Left lung (tissue), 10 donors: ENCODE data around the gene SFI1. TPM values are rescaled to one million over a fixed set of nuclear protein-coding genes. Genes with fewer than 3 reads are reported as not detected.

Experiments used
- ATAC-seq: fragments of 200-7000 bp; cut with Tn5 transposase; one replicate; pipeline ENCODE4 v1.9.1; 2020; ENCODE audit warnings: moderate library complexity
- DNase-seq, 4 donors: peaks; one replicate each; pipeline ENCODE4 v3.0.0-alpha.2; 2013 to 2020
- H3K27ac ChIP-seq, 2 donors: fragments of 200-600 bp; sonication (generic) in 1 of 2; one replicate each; pipeline versions ENCODE4 v1.5.0 to v1.8.0; 2020 to 2021
- H3K27me3 ChIP-seq, 2 donors: fragments of 200-600 bp; sonication (generic) in 1 of 2; one replicate each; pipeline versions ENCODE4 v1.5.0 to v1.8.0; 2020 to 2021
- H3K36me3 ChIP-seq, 2 donors: fragments of 200-600 bp; sonication (generic) in 1 of 2; one replicate each; pipeline versions ENCODE4 v1.5.0 to v1.8.0; 2020 to 2021
- H3K4me1 ChIP-seq, 2 donors: fragments of 200-600 bp; one replicate each; pipeline ENCODE4 v1.8.0; 2021
- H3K4me3 ChIP-seq, 2 donors: fragments of 200-600 bp; sonication (generic) in 1 of 2; one replicate each; pipeline versions ENCODE4 v1.5.0 to v1.8.0; 2020 to 2021; ENCODE audit warnings: mild to moderate bottlenecking in 1 of 2
- H3K9me3 ChIP-seq, 2 donors: fragments of 200-600 bp; sonication (generic) in 1 of 2; one replicate each; pipeline versions ENCODE4 v1.5.0 to v1.8.0; 2020 to 2021
- intact Hi-C, 2 donors: fragments of 100-400 bp; cut with DNase I; formaldehyde crosslinking; loops; one replicate each; pipeline versions ENCODE4 v1.11.2 to v1.14.2; 2022
- polyA plus RNA-seq, 6 donors: library from polyadenylated mRNA; unstranded; fragments of 120-200 nt; gene quantifications; one replicate each; pipeline ENCODE4 v1.2.1, GENCODE V29; 2013; ENCODE audit not compliant: insufficient read length in 6 of 6
- total RNA-seq, 2 donors: library from RNA; stranded (reverse); fragmentation: NEBNext Ultra II Directional; extraction: Animal tissue kit (Norgen Biotek cat#: 25700); gene quantifications; one replicate each; pipeline ENCODE4 v1.2.1, GENCODE V29; 2021
- TF ChIP-seq, protein P1 (sequence below), 2 donors: fragments of 200-600 bp; sonication (generic) in 1 of 2; IDR thresholded peaks; one replicate each; pipeline versions ENCODE4 v1.5.0 to v1.8.0; 2021; ENCODE audit warnings: antibody characterized with exemption in 2 of 2
- donor health status: DM: no; HTN: yes; CAD: no.
- donor health status: DM: no; HTN: no; CAD: no.

The SFI1 gene
- total and polyA plus RNA-seq, 8 donors: 27.6 to 40.7 (median 35.2) TPM

- Histone ChIP-seq H3K27me3 (no peaks in the 10 kb centered on the region), H3K9me3 (no peaks in the 10 kb centered on the region), H3K36me3 (peaks cover 0 to 36% of the 10 kb centered on the region in 2 donors), H3K4me3 (no peak overlapping the region), H3K4me1 (no peaks in the 10 kb centered on the region), H3K27ac (no peak overlapping the region)
- ATAC-seq (no peak), DNase-seq (no peak)
- TF ChIP-seq, protein P1, sequence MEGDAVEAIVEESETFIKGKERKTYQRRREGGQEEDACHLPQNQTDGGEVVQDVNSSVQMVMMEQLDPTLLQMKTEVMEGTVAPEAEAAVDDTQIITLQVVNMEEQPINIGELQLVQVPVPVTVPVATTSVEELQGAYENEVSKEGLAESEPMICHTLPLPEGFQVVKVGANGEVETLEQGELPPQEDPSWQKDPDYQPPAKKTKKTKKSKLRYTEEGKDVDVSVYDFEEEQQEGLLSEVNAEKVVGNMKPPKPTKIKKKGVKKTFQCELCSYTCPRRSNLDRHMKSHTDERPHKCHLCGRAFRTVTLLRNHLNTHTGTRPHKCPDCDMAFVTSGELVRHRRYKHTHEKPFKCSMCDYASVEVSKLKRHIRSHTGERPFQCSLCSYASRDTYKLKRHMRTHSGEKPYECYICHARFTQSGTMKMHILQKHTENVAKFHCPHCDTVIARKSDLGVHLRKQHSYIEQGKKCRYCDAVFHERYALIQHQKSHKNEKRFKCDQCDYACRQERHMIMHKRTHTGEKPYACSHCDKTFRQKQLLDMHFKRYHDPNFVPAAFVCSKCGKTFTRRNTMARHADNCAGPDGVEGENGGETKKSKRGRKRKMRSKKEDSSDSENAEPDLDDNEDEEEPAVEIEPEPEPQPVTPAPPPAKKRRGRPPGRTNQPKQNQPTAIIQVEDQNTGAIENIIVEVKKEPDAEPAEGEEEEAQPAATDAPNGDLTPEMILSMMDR (IDR thresholded peaks at IDR 0.05): no peak
- intact Hi-C loops: no loop called here
These were observed 107.2 kb downstream of the SFI1 start for GRCh38 chr22:31603574-31603973.

GRCh38 chr22:31604137-31604705 is 107.9 kb downstream of the SFI1 start:
- intact Hi-C loops: no loop called here
- DNase-seq (no peak), ATAC-seq (no peak)
- Histone ChIP-seq H3K4me1 (no peaks in the 10 kb centered on the region), H3K36me3 (peaks cover 0 to 38% of the 10 kb centered on the region in 2 donors), H3K27ac (no peak overlapping the region), H3K9me3 (no peaks in the 10 kb centered on the region), H3K4me3 (no peak overlapping the region), H3K27me3 (no peaks in the 10 kb centered on the region)
- TF ChIP-seq, protein P1 (IDR thresholded peaks at IDR 0.05): no peak

DNA sequence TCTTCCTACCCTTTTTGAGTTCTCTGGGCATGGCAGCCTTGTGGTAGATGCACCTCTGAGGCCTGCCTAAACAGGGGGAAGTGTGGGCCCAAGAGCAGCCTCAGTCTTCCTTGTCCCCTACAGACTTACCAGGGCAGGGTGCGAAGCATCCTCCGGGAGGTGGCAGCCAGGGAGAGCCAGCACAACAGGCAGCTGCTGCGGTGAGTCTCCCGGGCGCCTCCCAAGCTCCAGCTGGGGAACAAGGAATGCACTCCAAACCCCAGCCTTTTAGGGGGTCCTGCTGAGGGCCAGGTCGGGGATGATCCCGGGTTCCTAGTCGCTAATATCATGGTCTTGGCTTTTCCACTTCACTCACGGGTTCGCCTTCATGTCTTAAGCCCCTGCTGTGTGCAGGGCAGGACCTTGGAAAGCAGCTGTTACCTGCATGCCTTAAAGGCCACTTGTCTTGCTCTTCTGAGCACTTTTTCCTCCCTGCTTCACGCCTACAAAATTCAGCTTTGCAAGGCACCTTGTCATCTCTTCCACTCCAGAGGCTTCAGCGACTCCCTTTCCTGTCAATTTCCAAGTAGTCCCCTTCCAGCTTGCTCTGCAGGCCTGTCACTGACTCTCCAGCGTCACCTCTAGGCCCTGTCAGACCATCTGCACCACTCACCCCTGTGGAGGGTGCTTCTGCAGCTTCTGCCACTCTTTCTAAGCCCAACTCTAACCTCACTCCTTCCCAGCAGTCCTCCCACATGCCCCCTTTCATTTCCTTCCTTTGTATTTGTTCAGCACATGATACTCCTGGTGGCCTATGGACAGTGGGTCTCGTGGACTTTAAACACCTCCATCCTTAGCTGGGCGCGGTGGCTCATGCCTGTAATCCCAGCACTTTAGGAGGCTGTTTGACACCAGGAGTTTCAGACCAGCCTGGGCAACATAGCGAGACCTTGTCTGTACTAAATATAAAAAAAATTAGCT is 108.7 kb downstream of the SFI1 start:
- no peaks in the 10 kb centered on the region for H3K9me3 ChIP-seq
- TF ChIP-seq, protein P1 (IDR thresholded peaks at IDR 0.05): no peak
- DNase-seq (no peak), ATAC-seq (no peak)
- H3K36me3 ChIP-seq: peaks cover 0 to 46% of the 10 kb centered on the region in 2 donors
- no peak overlapping the region for H3K4me3 ChIP-seq
- intact Hi-C loops: no loop called here
- no peak overlapping the region for H3K27ac ChIP-seq
- no peaks in the 10 kb centered on the region for H3K27me3 ChIP-seq
- no peaks in the 10 kb centered on the region for H3K4me1 ChIP-seq

DNA sequence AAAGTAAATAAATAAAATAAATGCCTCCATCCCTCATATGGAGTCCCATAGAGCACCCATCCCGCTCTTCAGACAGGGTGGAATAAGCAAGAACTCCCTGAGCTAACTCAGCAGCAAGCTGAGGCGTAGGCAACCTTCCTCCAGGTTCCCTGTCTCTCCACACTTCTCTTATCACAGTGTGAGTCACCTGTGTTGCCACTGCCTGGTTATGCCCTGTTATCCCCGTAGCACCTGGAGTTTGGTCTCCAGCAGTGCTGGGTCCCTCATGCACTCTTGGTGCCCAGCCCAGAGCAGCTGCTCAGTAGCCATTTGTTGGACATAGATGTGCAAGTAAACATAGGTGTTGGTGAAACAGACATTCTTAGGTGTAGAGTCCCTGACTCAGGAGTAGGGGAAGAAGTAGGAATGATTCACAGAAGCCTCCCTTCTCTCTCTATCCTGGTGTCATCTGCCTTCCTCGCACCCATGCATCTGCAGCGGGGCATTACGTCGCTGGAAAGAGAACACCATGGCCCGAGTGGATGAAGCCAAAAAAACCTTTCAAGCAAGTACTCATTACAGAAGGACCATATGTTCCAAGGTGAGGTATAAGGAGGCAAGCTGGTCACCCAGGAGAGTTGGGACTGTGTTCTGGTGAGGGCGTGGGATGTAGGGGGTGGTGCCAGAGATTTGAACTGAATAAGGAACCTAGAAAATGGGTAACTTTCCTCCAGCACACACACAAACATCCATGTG is 109.7 kb downstream of the SFI1 start:
- H3K36me3 ChIP-seq: peaks cover 0 to 49% of the 10 kb centered on the region in 2 donors
- TF ChIP-seq, protein P1 (IDR thresholded peaks at IDR 0.05): no peak
- no peak overlapping the region for H3K4me3 ChIP-seq
- H3K27me3 ChIP-seq: no peaks in the 10 kb centered on the region
- DNase-seq (no peak), ATAC-seq (no peak)
- H3K27ac ChIP-seq: no peak overlapping the region
- H3K4me1 ChIP-seq: peaks cover 0 to 3% of the 10 kb centered on the region in 2 donors
- no peaks in the 10 kb centered on the region for H3K9me3 ChIP-seq
- intact Hi-C loops: no loop called here

- intact Hi-C loops: no loop called here
- H3K27ac ChIP-seq: no peak overlapping the region
- TF ChIP-seq, protein P1 (IDR thresholded peaks at IDR 0.05): no peak
- peaks cover 0 to 6% of the 10 kb centered on the region in 2 donors for H3K4me1 ChIP-seq
- H3K27me3 ChIP-seq: no peaks in the 10 kb centered on the region
- H3K4me3 ChIP-seq: no peak overlapping the region
- ATAC-seq (no peak), DNase-seq (no peak)
- H3K9me3 ChIP-seq: no peaks in the 10 kb centered on the region
- peaks cover 0 to 39% of the 10 kb centered on the region in 2 donors for H3K36me3 ChIP-seq
These were observed 111.4 kb downstream of the SFI1 start for GRCh38 chr22:31607696-31608095.
